ENCODE results near the gene NUDT14.

NUDT14 gene

GRCh38 chr14:105180592-105181548 is at the start of gene NUDT14:
NUDT14 (minus strand) TSS chr14:105181312; CDS start chr14:105181209, 103 bp downstream.
- peak; percentile 69 to 82 (median 76) for DNase-seq (ENCODE audit: low read depth in 3 of 3)

- DNase-seq (ENCODE audit: low read depth in 3 of 3): no peak
These were observed 48.1 kb upstream of the NUDT14 start for GRCh38 chr14:105229099-105229655.

- DNase-seq (ENCODE audit: low read depth in 3 of 3): no peak
These were observed 47.5 kb upstream of the NUDT14 start for GRCh38 chr14:105228562-105228961.

- DNase-seq (ENCODE audit: low read depth in 3 of 3): no peak
These were observed 46.2 kb upstream of the NUDT14 start for GRCh38 chr14:105227346-105227745.

- DNase-seq (ENCODE audit: low read depth in 3 of 3): no peak
These were observed 45.1 kb upstream of the NUDT14 start for GRCh38 chr14:105226198-105226597.

GRCh38 chr14:105224845-105225570 is 43.9 kb upstream of the NUDT14 start:
- no peak for DNase-seq (ENCODE audit: low read depth in 3 of 3)

- DNase-seq (ENCODE audit: low read depth in 3 of 3): no peak
These were observed 42.8 kb upstream of the NUDT14 start for GRCh38 chr14:105223770-105224544.

GRCh38 chr14:105223260-105223659 is 42.1 kb upstream of the NUDT14 start:
- no peak for DNase-seq (ENCODE audit: low read depth in 3 of 3)

- DNase-seq (ENCODE audit: low read depth in 3 of 3): no peak
These were observed 40.6 kb upstream of the NUDT14 start for GRCh38 chr14:105221598-105222178.

- DNase-seq (ENCODE audit: low read depth in 3 of 3): no peak
These were observed 39.8 kb upstream of the NUDT14 start for GRCh38 chr14:105220699-105221597.

- DNase-seq (ENCODE audit: low read depth in 3 of 3): no peak
These were observed 38.6 kb upstream of the NUDT14 start for GRCh38 chr14:105219753-105220152.

GRCh38 chr14:105219043-105219612 is 38.0 kb upstream of the NUDT14 start:
- no peak for DNase-seq (ENCODE audit: low read depth in 3 of 3)

- no peak for DNase-seq (ENCODE audit: low read depth in 3 of 3)
These were observed 37.5 kb upstream of the NUDT14 start for GRCh38 chr14:105218611-105219010.

GRCh38 chr14:105217774-105218173 is 36.7 kb upstream of the NUDT14 start:
- no peak for DNase-seq (ENCODE audit: low read depth in 3 of 3)

- no peak for DNase-seq (ENCODE audit: low read depth in 3 of 3)
These were observed 35.6 kb upstream of the NUDT14 start for GRCh38 chr14:105216490-105217247.

- no peak for DNase-seq (ENCODE audit: low read depth in 3 of 3)
These were observed 34.5 kb upstream of the NUDT14 start for GRCh38 chr14:105215602-105216001.

- DNase-seq (ENCODE audit: low read depth in 3 of 3): no peak
These were observed 33.3 kb upstream of the NUDT14 start for GRCh38 chr14:105214324-105214915.

GRCh38 chr14:105213361-105213760 is 32.2 kb upstream of the NUDT14 start:
- no peak for DNase-seq (ENCODE audit: low read depth in 3 of 3)

All from stimulated activated CD4-positive, alpha-beta T cell treated with anti-CD3 and anti-CD28 coated beads, TNF-alpha, amount 100 ng/mL, for 4 hours (primary cell).